Dendritic cell treated with granulocyte-macrophage colony-stimulating factor and Interleukin-4, amounts not matched to agents 40 ng/mL and 50 ng/mL, for 4 days (primary cell): ENCODE data around the gene PCLO.
"Not testable (repeated sequence)": the region's sequence is repeated elsewhere in the genome, so short reads cannot be mapped to it uniquely, and the experiment has no call there.

Experiments
- H3K27ac Mint-ChIP-seq: one replicate; pipeline ENCODE4 v1.8.0; 2022; ENCODE audit warnings: mild to moderate bottlenecking, mixed read lengths
- H3K27me3 Mint-ChIP-seq: one replicate; pipeline ENCODE4 v1.8.0; 2022; ENCODE audit warnings: mild to moderate bottlenecking, mixed read lengths
- H3K36me3 Mint-ChIP-seq: one replicate; pipeline ENCODE4 v1.8.0; 2022; ENCODE audit warnings: low read depth, mixed read lengths
- H3K4me1 Mint-ChIP-seq: one replicate; pipeline ENCODE4 v1.8.0; 2022; ENCODE audit warnings: low read depth, mixed read lengths
- H3K4me3 Mint-ChIP-seq: one replicate; pipeline ENCODE4 v1.8.0; 2022; ENCODE audit warnings: mild to moderate bottlenecking, moderate library complexity, mixed read lengths
- H3K9me3 Mint-ChIP-seq: one replicate; pipeline ENCODE4 v1.8.0; 2022; ENCODE audit warnings: mixed read lengths
- intact Hi-C: fragments of 100-400 bp; cut with micrococcal nuclease; formaldehyde crosslinking; loops from one replicate; pipeline ENCODE4 v1.15.0; 2022

PCLO gene

DNA sequence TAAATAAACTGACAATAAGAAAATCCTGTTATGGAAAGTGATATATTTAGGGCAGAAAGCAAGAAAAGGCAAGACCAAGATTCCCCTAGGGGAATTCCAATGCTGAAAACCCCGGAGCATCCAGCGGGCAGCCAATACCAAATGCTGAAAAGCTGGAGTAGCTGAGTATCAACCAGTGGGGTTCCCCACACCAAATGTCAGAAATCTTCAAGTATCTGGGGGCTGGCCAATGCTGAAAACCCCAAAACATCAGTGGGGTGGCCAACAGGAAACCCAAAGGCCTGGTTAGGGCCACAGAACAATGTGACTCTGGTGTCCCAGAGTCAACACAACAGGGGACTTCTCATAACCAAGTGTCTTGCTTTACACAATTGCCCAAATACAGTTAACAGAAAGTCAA lies 447.3 kb downstream of the PCLO start:
- Mint-ChIP-seq H3K36me3 (no peaks in the 10 kb centered on the region), H3K4me1 (no peaks in the 10 kb centered on the region), H3K27ac (no peak overlapping the region), H3K9me3 (no peaks in the 10 kb centered on the region), H3K27me3 (no peaks in the 10 kb centered on the region), H3K4me3 (no peak overlapping the region)
- intact Hi-C loops = no loop called here

DNA sequence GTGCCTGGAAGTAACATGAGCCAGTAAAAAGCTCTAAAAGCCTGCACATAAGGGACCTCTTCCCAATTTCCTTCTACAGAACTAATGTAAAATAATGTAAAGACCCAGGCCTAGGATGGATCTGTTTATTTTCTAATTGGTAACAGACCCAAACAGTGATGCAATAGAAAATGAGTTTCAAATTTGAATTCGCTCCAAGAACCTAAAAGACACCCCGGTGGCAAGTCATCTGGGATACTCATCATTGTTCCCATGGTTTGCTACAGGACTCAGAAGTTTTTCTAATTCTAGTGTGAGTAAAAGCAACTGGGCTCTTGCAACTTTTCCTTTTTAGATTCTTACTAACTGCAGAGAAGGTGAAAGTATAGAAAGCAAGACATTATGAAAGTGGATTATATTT lies 447.8 kb downstream of the PCLO start:
- no peaks in the 10 kb centered on the region for H3K4me1 Mint-ChIP-seq
- no peaks in the 10 kb centered on the region for H3K36me3 Mint-ChIP-seq
- H3K27me3 Mint-ChIP-seq = no peaks in the 10 kb centered on the region
- intact Hi-C loops = no loop called here
- H3K4me3 Mint-ChIP-seq = no peak overlapping the region
- H3K9me3 Mint-ChIP-seq = no peaks in the 10 kb centered on the region
- H3K27ac Mint-ChIP-seq = no peak overlapping the region

DNA sequence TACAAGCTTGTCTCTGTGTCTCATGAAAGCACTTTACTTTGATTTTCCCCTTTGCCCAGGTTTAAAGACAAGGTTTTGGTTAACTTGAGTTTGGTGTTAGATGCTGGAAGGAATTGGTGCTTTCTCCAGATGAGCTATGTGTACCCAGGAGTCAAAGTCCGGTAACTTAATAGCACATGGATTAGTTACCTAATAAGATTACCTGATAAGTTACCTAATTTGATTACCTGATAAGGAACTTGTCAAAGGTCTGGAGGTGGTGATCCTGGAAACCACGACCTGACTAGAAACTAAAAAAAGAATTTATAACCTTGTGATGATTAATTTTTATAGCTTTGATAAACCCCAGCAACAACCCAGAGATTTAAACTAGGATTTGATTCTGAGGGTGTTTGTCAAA lies 449.2 kb downstream of the PCLO start:
- no peaks in the 10 kb centered on the region for H3K36me3 Mint-ChIP-seq
- intact Hi-C loops = no loop called here
- H3K27ac Mint-ChIP-seq = no peak overlapping the region
- H3K4me3 Mint-ChIP-seq = no peak overlapping the region
- H3K9me3 Mint-ChIP-seq = no peaks in the 10 kb centered on the region
- H3K27me3 Mint-ChIP-seq = no peaks in the 10 kb centered on the region
- no peaks in the 10 kb centered on the region for H3K4me1 Mint-ChIP-seq

DNA sequence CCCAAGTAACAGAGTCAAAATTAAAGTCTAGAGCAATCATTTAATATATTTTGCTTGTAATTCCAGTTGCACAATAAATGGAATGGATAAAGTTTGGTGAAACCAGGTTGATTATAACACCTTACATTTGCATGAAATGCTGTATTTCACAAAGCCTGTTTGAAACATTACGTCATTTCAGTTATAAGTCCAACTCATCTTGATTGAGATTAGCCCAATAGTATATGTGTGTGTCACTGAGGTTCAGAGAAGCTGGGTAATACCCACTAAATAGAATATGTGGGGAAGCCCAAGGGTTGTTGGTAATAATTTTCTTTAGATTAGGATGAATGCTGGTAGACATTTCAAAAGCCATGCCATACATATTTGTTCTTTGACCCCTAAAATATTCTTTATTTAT lies 456.3 kb downstream of the PCLO start:
- H3K36me3 Mint-ChIP-seq, H3K9me3 Mint-ChIP-seq, H3K4me3 Mint-ChIP-seq, H3K27ac Mint-ChIP-seq, H3K4me1 Mint-ChIP-seq, intact Hi-C loops, H3K27me3 Mint-ChIP-seq: not testable (repeated sequence)

DNA sequence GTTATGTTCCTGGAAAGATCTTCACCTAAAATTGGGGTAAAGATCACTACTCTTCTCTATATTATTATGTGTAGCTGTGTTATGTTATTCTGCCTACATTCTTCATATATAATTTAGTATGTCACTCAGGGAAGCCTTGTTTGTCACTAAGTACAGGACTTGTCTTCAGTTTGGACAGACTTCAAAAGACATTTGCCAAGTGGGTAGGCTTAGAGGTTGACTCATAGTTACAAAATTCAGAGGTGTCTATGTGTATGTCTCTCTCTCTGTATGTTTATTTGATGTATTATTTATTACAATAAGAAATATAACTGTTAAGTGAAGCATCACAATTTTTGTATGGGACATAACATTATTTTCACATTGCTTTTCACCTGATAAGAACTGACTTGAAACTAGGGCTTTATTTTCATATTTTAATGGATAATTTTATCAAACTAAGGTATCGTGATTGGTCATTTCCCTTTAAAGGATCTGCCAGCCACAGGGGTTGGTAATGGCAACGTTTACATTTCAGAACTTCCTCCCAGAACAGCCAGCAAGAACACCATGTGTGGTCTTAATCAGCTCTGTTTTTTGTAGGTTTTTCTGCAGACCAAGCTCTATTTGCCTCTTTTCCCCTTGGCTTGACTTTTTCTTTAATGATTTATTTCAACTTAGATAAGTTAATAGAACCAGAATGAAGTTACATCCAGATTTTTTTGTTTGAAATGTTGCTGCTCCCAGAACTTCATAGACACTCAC lies 457.0 kb downstream of the PCLO start:
- no peaks in the 10 kb centered on the region for H3K27me3 Mint-ChIP-seq
- intact Hi-C loops = no loop called here
- no peaks in the 10 kb centered on the region for H3K4me1 Mint-ChIP-seq
- no peak overlapping the region for H3K27ac Mint-ChIP-seq
- H3K4me3 Mint-ChIP-seq = no peak overlapping the region
- H3K36me3 Mint-ChIP-seq = no peaks in the 10 kb centered on the region
- H3K9me3 Mint-ChIP-seq = no peaks in the 10 kb centered on the region

DNA sequence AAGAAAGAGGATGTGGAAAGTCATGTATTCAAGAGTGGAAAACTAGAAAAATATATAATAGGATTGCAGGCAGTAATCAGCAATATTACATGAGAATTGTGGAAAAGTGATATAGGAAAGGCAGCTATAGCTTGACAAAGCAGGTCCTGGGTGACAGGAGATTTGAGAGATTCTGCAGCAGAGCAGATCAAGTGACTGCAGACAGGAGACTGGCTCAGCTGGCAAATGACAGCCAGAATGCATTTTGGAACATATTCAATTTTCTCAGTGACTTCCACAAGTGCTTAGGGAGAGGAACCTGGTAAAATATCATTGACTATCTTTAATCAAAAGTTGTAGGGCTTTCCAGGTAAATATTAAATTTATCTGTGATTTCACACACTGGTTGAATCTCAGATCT lies 458.6 kb downstream of the PCLO start:
- no peaks in the 10 kb centered on the region for H3K4me1 Mint-ChIP-seq
- no peak overlapping the region for H3K4me3 Mint-ChIP-seq
- H3K9me3 Mint-ChIP-seq = no peaks in the 10 kb centered on the region

More for the DNA sequence above, 458.6 kb downstream of the PCLO start:
- intact Hi-C loops = no loop called here
- H3K36me3 Mint-ChIP-seq = no peaks in the 10 kb centered on the region
- no peaks in the 10 kb centered on the region for H3K27me3 Mint-ChIP-seq
- H3K27ac Mint-ChIP-seq = no peak overlapping the region
